HG03139 (cell line): ENCODE data around the gene CAMTA1.

ENCODE experiments used
- ATAC-seq: cut with Tn5 transposase; IDR thresholded peaks from one replicate; pipeline ENCODE4 v1.9.1; 2021; ENCODE audit not compliant: unreplicated experiment

CAMTA1 gene

DNA sequence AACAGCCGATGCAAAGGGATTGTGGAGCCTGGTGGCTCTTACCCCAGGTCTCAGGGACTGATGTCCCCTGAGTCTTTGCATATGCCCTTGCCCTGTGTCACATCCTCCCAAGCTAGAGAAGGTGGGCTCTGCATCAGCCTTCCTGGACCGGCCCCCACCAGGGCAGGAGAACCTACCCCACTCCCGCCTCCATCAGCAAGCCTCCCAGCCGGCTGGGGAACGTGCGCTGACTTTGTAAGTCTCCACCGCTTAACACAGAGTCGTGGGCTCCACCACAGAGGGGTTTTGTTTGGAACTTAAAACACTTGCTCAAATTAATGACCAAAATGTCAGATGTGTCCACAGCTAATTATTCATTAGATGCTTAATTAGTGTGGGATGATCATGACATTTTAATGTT is 730.6 kb downstream of the CAMTA1 start:
- ATAC-seq = no peak

GRCh38 chr1:7516341-7516740 is 731.1 kb downstream of the CAMTA1 start:
- no peak for ATAC-seq

- ATAC-seq = no peak
These were observed 731.7 kb downstream of the CAMTA1 start for GRCh38 chr1:7516929-7517328.

GRCh38 chr1:7517611-7518330 is 732.5 kb downstream of the CAMTA1 start:
- no peak for ATAC-seq

DNA sequence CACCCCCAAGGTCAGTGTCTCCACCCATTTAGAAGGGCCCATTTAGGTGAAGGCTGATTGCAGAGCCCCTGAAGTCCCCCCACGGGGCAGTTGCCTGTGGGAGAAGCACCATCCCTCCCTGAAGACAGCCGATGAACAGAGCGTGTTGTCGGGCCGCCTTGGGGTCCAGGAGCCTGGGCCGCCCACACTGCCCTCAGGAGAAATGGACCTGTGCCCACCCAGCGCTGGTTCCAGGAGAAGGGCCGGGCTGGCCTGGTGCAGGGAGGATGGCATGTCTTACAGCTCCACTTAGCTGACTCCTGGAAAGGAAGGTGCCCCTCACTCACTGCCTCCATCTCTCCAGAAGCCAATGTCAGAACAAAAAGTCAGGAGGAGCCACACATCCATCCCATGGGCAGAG is 733.2 kb downstream of the CAMTA1 start:
- no peak for ATAC-seq

DNA sequence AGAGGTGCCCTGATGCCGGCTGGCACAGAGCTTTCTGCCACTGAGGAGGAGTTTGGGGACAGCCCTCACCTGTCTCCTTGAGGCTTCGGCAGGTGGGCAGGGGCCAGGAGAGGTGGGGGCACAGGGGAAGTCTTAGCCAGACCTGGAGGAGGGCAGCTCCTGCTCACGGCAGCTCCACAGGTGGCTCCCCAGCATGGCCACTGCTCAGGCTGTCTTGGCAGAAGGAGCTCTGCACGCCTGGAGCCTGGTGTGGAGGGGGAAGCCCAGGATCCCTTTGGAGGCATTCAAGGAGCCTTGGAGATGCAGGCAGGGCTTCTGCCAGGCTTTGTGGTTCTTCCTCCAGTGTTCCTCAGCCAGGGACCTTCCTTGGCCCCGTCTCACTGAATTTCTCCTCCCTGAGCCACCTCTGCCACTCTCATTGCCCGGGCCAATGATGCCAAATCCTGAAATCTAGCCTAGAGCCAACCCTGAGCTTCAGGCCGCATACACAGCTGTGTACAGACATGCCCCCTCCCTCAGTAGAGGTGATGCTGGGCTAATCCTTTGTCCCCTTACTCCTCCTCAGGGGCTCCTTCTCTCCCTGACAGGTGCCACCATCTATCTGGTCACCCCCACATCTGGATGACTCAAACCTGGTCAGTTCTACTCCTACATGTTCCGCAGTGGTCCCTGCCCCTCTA is 734.1 kb downstream of the CAMTA1 start:
- ATAC-seq = no peak

GRCh38 chr1:7519861-7520395 is 734.7 kb downstream of the CAMTA1 start:
- ATAC-seq = no peak

DNA sequence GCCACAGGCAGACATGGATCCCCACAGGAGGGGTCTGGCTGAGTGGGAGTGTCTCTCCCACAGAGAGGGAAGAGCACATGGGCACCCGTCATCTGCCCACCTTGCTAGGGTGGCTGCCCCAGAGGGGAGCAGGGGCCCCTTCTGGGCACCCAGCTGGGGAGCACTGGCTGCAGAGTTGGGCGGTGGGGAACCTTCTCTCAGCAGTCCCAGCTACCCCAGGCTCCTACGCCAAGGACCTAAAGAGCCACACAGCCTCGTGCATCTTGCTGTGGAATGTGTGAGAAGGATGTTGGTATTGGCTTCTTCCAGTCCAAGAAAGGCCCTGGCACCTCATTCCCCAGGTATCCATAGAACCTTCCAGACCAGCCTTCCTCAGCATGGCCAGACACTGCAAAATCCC is 735.2 kb downstream of the CAMTA1 start:
- ATAC-seq = no peak

GRCh38 chr1:7524341-7525337 is 739.4 kb downstream of the CAMTA1 start:
- no peak for ATAC-seq

DNA sequence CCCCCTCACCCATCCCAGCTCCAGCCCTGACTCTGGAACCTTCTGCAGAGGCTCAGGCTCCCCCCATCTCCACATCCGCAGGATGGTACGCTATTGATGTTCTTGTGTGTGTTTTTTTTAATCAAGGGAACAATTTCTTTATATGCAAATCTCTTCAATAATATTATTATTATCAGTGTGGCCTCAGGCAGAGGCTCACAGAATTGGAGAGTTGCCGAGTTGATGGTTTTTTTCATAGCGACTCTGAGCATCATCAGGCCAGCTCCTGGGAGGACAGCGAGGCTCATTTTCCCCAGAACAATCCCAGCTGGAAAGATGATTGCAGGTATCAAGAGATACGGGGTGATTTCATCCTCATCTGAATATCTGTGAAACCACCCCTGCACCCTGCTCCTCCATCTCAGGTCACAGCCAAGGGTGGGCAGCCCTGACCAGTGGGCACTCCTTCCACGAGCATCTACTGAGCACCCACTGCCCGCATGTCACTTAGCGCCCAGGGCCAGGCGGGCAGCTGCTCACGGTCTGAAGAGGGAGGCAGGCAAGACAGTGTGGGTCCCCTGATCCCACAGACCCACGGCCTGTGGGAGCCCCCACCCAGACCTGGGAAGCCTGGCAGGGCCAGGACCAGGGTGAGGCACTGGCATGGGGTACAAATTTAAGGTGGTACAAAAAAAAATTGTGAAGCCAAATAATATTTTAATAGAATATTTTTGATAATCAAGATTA is 740.2 kb downstream of the CAMTA1 start:
- ATAC-seq = no peak

DNA sequence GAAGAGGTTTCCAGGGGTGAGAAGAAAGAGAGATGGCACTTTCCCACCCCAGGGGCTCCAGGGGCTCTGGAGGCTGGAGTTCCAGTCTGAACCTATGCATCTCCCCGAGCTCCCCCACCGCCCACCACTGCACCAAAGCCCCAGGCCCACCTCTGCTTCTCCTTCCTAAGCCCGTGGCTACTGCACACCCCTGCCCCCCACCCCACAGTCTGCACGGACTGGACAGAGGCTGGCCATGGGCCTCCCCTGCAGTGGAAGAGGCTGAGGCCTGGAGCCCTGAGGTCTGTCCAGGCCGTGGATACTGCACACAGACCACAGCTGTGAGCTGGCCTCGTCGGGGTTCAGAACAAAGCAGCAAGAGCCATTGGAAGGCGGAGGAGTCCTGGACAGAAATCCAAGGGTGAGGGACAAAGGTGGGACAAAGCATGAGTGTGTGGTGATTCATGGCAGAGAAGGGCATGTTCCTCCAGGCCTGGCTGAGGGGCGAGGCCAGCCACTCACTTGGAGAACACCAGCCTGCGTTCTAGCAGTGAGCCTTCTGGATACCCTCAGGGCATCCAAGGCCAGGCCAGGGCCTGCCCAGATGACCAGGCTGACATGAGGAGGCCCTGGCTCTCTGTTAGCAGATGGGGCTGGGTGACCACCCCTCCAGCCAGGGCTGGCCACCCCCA is 741.1 kb downstream of the CAMTA1 start:
- no peak for ATAC-seq

DNA sequence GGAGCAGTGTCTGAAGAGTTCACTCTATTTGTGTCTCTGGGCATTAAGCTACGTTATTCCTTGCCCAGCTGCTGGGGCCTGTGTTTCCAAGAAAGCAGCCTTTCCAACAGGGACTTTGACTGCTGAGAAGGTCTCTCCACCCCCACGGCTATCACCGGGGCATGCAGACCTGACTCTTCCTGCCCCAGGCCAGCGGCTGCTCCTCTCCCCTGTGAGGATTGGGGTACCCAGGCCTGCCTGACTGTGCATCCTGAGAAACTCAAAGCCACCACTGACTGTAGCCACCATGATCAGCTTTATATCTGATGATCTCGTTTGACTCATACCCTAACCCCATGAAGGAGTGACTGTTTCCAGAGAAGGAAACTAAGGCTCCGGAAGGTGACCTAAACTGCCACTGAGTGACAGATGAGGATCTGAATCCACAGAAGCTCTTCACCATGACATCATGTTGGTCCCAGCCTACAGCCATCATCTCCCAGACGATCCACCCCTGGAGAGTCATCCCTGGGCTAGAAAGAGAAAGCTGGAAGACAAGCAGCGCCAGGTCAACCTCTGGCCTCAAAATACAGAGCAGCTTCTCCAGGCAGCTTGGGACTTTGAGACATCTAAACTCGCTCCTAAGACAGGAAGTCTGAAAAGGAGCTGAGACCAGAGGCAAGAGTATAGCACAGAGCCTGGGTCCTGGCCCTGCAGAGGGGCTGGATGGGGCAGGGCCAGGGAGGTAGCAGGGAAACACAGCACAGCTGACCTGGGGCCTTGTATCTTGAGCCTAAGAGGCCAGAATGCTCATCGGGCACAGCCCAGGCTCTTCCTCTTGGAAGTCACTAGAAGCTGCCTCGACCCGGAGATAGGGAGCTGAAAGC is 741.8 kb downstream of the CAMTA1 start:
- no peak for ATAC-seq

- ATAC-seq = no peak
These were observed 742.4 kb downstream of the CAMTA1 start for GRCh38 chr1:7527733-7528045.

GRCh38 chr1:7528386-7529198 is 743.3 kb downstream of the CAMTA1 start:
- ATAC-seq = no peak

GRCh38 chr1:7529917-7530316 is 744.7 kb downstream of the CAMTA1 start:
- no peak for ATAC-seq

DNA sequence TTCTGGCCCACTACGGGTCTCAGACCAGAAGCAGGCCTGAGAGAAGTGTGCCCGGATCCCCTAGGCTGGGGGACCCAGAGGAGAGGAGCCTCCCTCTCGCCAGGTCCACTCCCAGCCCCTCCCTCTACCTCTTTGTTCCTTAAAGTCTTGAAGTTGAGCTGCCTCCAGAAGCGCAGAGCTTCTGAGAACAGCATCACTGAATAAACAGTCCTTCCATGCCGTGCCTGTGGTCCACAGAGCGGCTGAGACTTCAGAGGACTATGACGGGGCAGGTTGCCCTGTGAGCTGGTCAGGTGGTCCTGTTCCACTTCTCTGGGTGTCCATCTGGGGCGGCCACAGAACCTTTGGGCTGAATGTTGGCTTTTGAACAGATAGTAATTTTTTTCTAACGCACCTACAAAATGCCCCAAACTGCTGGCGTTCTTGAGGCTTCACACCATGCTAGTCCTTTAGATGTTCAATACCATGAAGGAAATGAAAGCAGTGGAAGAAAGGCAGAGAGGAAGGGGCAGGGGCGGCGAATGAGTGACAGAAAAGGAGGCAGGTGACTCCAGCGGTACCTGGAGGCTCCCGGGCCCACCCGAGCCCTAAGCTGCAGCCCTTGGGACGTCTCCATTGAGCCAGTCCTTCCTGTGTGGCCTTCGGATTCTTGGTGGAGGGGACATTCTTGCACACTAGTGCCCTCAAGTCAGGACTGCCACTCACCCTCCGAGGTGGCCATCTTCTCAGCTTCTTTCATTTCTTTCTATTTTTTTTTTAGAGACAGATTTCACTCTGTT is 746.5 kb downstream of the CAMTA1 start:
- ATAC-seq = no peak

DNA sequence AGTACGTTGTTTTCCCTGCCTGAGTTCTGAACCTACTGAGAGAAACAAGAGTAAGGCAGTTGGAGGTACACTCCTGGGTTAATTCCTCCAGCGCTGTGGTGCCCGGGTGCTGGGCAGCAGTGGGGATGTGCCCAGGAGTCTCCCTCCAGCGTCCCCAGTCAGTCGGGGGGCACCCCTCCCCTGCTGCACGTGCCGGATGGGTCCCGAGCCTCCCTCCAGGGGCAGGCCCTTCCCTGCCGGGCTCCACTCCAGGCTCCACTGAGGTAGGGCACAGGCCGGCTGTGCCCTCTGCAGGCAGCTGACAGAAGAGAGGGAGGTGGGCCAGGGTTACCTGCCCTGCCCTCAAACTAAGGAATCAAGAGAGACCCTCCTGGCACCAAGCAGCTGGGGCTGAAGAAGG is 747.8 kb downstream of the CAMTA1 start:
- ATAC-seq = no peak
